Measurements from ENCODE around the gene ADAM23. TPM values are rescaled to one million over a fixed set of nuclear protein-coding genes. Genes with fewer than 3 reads are reported as not detected.

ADAM23 gene
- total RNA-seq, 1 donor from 2014 or later, result 8.5 TPM

DNA sequence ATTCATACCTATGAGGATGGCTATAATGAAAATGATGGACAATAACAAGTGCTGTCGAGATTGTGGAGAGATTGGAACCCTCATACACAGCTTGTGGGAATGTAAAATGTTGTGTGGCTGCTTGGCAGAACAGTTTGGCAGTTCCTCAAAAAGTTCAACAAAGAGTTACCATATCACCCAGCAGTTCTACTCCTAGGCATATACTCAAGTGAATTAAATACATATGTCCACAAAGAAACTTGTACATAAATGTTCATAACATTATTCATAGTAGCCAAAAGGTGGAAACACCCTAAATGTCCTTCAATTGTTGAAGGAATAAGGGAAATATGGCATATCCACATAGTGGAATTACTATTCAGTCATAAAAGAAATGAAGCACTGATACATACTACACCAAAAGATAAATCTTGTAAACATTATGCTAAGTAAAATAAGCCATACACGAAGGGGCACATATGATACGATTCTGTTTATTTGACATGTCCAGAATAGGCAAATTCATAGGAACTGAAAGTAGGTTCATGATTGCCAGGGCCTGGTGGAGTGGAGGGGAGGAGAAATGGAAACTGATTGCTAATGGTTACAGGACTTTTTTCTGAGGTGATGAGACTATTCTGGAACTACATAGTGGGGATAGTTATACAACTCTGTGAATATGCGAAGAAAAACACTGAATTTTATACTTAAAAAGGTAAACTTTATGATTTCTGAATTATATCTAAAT is 92.1 kb downstream of the ADAM23 start:
- Mint-ChIP-seq H3K27me3 (ENCODE audit: low read depth) (no peaks in the 10 kb centered on the region), H3K4me3 (no peak overlapping the region), H3K36me3 (no peaks in the 10 kb centered on the region), H3K27ac (no peak overlapping the region), H3K4me1 (peaks cover 2% of the 10 kb centered on the region), H3K9me3 (no peaks in the 10 kb centered on the region)
- no peak for DNase-seq (ENCODE audit: low spot score in 2 of 2, unreplicated experiment in 2 of 2)
- TF ChIP-seq, protein P1, sequence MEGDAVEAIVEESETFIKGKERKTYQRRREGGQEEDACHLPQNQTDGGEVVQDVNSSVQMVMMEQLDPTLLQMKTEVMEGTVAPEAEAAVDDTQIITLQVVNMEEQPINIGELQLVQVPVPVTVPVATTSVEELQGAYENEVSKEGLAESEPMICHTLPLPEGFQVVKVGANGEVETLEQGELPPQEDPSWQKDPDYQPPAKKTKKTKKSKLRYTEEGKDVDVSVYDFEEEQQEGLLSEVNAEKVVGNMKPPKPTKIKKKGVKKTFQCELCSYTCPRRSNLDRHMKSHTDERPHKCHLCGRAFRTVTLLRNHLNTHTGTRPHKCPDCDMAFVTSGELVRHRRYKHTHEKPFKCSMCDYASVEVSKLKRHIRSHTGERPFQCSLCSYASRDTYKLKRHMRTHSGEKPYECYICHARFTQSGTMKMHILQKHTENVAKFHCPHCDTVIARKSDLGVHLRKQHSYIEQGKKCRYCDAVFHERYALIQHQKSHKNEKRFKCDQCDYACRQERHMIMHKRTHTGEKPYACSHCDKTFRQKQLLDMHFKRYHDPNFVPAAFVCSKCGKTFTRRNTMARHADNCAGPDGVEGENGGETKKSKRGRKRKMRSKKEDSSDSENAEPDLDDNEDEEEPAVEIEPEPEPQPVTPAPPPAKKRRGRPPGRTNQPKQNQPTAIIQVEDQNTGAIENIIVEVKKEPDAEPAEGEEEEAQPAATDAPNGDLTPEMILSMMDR (IDR thresholded peaks at IDR 0.05; ENCODE audit: unreplicated experiment), result no peak

GRCh38 chr2:206540757-206541156 is 97.4 kb downstream of the ADAM23 start:
- H3K4me1 Mint-ChIP-seq, result no peaks in the 10 kb centered on the region
- H3K27me3 Mint-ChIP-seq (ENCODE audit: low read depth), result no peaks in the 10 kb centered on the region
- no peak for DNase-seq (ENCODE audit: low spot score in 2 of 2, unreplicated experiment in 2 of 2)
- H3K4me3 Mint-ChIP-seq, result no peak overlapping the region
- H3K27ac Mint-ChIP-seq, result no peak overlapping the region
- no peaks in the 10 kb centered on the region for H3K9me3 Mint-ChIP-seq
- TF ChIP-seq, protein P1 (IDR thresholded peaks at IDR 0.05; ENCODE audit: unreplicated experiment), result no peak
- H3K36me3 Mint-ChIP-seq, result no peaks in the 10 kb centered on the region

- no peak overlapping the region for H3K4me3 Mint-ChIP-seq
- H3K36me3 Mint-ChIP-seq, result no peaks in the 10 kb centered on the region
- DNase-seq (ENCODE audit: low spot score in 2 of 2, unreplicated experiment in 2 of 2), result no peak
- H3K4me1 Mint-ChIP-seq, result no peaks in the 10 kb centered on the region
- no peaks in the 10 kb centered on the region for H3K27me3 Mint-ChIP-seq (ENCODE audit: low read depth)
- TF ChIP-seq, protein P1 (IDR thresholded peaks at IDR 0.05; ENCODE audit: unreplicated experiment), result no peak
- no peak overlapping the region for H3K27ac Mint-ChIP-seq
- H3K9me3 Mint-ChIP-seq, result no peaks in the 10 kb centered on the region
These were observed 99.7 kb downstream of the ADAM23 start for GRCh38 chr2:206543073-206543472.

DNA sequence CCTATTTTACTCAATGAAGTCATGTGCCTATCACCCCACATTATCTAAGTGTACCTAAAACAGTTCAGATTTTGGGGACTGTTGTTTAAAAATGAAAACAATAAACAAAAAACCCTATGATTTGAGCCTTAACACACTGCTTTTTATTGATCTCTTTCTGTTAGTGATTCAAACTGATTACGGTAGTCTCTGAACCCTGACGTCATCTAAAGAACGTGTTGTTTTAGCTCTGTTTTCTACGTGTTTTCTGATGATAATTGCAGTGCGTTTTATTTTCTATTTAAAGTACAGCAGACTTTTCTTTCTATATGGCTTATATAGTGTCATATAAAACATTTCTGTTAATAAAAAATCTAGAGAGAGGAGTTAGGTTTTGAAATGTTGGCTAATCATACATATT is 105.1 kb downstream of the ADAM23 start:
- H3K27ac Mint-ChIP-seq, result no peak overlapping the region
- H3K4me1 Mint-ChIP-seq, result no peaks in the 10 kb centered on the region
- H3K9me3 Mint-ChIP-seq, result no peaks in the 10 kb centered on the region
- no peak overlapping the region for H3K4me3 Mint-ChIP-seq
- H3K27me3 Mint-ChIP-seq (ENCODE audit: low read depth), result no peaks in the 10 kb centered on the region
- DNase-seq (ENCODE audit: low spot score in 2 of 2, unreplicated experiment in 2 of 2), result no peak
- no peaks in the 10 kb centered on the region for H3K36me3 Mint-ChIP-seq
- TF ChIP-seq, protein P1 (IDR thresholded peaks at IDR 0.05; ENCODE audit: unreplicated experiment), result no peak

GRCh38 chr2:206555721-206556120 is 112.4 kb downstream of the ADAM23 start:
- H3K4me1 Mint-ChIP-seq, result no peaks in the 10 kb centered on the region
- H3K27ac Mint-ChIP-seq, result no peak overlapping the region
- TF ChIP-seq, protein P1 (IDR thresholded peaks at IDR 0.05; ENCODE audit: unreplicated experiment), result no peak
- H3K9me3 Mint-ChIP-seq, result no peaks in the 10 kb centered on the region
- no peak overlapping the region for H3K4me3 Mint-ChIP-seq
- no peaks in the 10 kb centered on the region for H3K36me3 Mint-ChIP-seq
- no peak for DNase-seq (ENCODE audit: low spot score in 2 of 2, unreplicated experiment in 2 of 2)
- H3K27me3 Mint-ChIP-seq (ENCODE audit: low read depth), result peaks cover 8% of the 10 kb centered on the region
